ENCODE data around the gene HBA2. TPM values are rescaled to one million over a fixed set of nuclear protein-coding genes. Genes with fewer than 3 reads are reported as not detected.

HBA2 gene
- total and polyA plus RNA-seq, 9 of the 15 experiments (the other 6 are each of a cell fraction or from before 2014, with no cell fraction given): 40.4 to 853 (median 286) TPM

GRCh38 chr16:144797-145252, 27.9 kb upstream of the HBA2 start (continued):
- TF ChIP-seq CREB3L1 (IDR thresholded peaks at IDR 0.05; ENCODE audit: borderline replicate concordance, low read depth) (no peak), CBFA2T3 (IDR thresholded peaks at IDR 0.05) (peak; percentile 85), KAT7 (CRISPR knock-in tag; IDR thresholded peaks at IDR 0.05; ENCODE audit: borderline replicate concordance) (no peak), CBX3 (IDR thresholded peaks at IDR 0.05; ENCODE audit: borderline replicate concordance in 1 of 2, low read length in 2 of 2) (no peak), ZNF395 (CRISPR knock-in tag; IDR thresholded peaks at IDR 0.05) (no peak), SP2 (IDR thresholded peaks at IDR 0.05; ENCODE audit: extremely low read depth, low read depth, low read length, poor library complexity, severe bottlenecking) (no peak), TSHZ1 (CRISPR knock-in tag; IDR thresholded peaks at IDR 0.05) (no peak), MECOM (CRISPR knock-in tag; IDR thresholded peaks at IDR 0.05) (no peak), ZNF354B (CRISPR knock-in tag; IDR thresholded peaks at IDR 0.05) (no peak), NR2F6 (CRISPR knock-in tag; IDR thresholded peaks at IDR 0.05) (no peak), ZNF436 (CRISPR knock-in tag; IDR thresholded peaks at IDR 0.05) (no peak), GATA2 (CRISPR knock-in tag; IDR thresholded peaks at IDR 0.05) (no peak), MYBL2 (IDR thresholded peaks at IDR 0.05; ENCODE audit: low read depth) (no peak), MYBL2 (CRISPR knock-in tag; IDR thresholded peaks at IDR 0.05; ENCODE audit: borderline replicate concordance) (no peak), KHSRP (IDR thresholded peaks at IDR 0.05) (no peak), NFE2L1 (tag; IDR thresholded peaks at IDR 0.05; ENCODE audit: borderline replicate concordance, low read depth) (no peak), PPARD (CRISPR knock-in tag; IDR thresholded peaks at IDR 0.05) (no peak), ZNF696 (CRISPR knock-in tag; conservative IDR thresholded peaks at IDR 0.05) (no peak), NFYB (IDR thresholded peaks at IDR 0.05; ENCODE audit: extremely low read depth, insufficient read length) (no peak), IRF1 (CRISPR knock-in tag; IDR thresholded peaks at IDR 0.05; ENCODE audit: borderline replicate concordance) (no peak), ZFP30 (CRISPR knock-in tag; IDR thresholded peaks at IDR 0.05; ENCODE audit: borderline replicate concordance) (no peak), THAP7 (CRISPR knock-in tag; IDR thresholded peaks at IDR 0.05) (no peak)
